ENCODE measurements around the gene WDR7. TPM values are rescaled to one million over a fixed set of nuclear protein-coding genes. Genes with fewer than 3 reads are reported as not detected.

Gene WDR7
- polyA plus RNA-seq (ENCODE audit: insufficient read length): 14.9 TPM
- long read RNA-seq, donor 1, full-length matches to known transcripts: 1 of 49 reads
- long read RNA-seq, donor 1, partial matches to known transcripts: 48 of 49 reads
- long read RNA-seq, donor 1, other reads (novel, unspliced or antisense): 0 of 49 reads
- long read RNA-seq, donor 2: 0 reads
- long read RNA-seq, donor 3: 0 reads
- long read RNA-seq, donor 4: 0 reads
- long read RNA-seq, donor 5, full-length matches to known transcripts: 1 of 1 reads
- long read RNA-seq, donor 5, partial matches to known transcripts: 0 of 1 reads
- long read RNA-seq, donor 5, other reads (novel, unspliced or antisense): 0 of 1 reads
- long read RNA-seq, donor 6, partial matches to known transcripts: 8 of 8 reads
- long read RNA-seq, donor 6, other reads (novel, unspliced or antisense): 0 of 8 reads
- long read RNA-seq, donor 7, full-length matches to known transcripts: 1 of 1 reads
- long read RNA-seq, donor 7, partial matches to known transcripts: 0 of 1 reads
- long read RNA-seq, donor 7, other reads (novel, unspliced or antisense): 0 of 1 reads
- long read RNA-seq, donor 8: 0 reads

DNA sequence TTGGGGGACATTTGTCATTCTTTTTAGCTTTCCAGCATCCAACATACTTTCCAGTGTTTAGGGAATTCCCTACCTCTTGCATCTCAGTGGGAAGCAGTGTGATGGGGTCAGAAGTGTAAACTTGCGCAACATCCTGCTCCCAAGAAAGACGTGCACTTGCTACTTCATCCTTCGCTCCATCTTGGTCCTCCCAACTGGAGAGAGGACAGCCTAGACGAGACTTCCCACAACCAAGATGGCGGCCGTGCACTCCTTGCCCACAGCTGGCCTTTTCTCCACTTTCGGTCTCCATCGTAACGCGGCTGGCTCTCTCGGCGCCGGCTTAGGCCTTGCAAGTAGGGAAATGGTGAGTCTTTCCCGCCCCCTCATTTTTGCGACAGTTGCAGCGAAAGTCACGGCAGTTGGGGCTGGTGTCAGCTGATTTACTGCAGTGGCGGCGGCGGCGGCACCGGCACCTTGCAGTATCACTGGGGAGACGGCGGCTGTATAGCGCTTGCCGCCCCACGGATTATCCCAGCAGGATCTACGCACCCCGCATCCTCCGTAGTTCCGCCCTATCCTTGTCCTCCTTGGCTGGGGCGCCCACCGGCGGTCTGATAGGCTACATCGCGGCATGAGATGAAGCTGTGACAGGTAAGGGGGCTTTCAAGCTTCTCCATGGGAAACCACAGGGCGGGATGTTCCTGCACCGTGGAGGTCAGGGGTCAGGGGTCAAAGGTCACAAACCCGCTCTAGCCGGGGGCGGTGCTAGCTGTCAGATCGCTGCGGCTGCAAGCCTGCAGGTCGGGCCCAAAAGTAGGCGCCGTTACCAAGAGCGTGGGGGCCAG is at the start of gene WDR7:
WDR7 (plus strand) TSS at position 416 of the 827 bp plus-strand sequence. CDS start 21,157 bp downstream, outside the sequence.
- DNase-seq: peak; percentile 97

DNA sequence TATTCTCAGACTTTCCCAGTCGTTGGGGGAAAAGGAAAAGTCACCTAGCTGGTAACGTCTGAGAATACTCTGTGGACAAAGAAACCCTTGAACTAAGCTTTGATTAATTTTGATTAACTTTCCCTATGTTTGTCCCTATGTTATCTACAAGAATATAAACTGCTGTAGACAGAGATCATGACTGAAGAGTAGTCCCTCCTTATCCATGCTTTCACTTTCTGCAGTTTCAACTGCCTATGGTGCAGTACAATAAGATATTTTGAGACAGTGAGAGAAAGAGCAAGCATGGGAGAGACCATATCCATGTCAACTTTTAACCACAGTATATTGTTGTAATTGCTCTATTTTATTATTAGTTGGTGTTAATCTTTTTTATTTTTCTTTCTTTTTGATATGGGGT is 44.5 kb upstream of the WDR7 start:
- DNase-seq: no peak

DNA sequence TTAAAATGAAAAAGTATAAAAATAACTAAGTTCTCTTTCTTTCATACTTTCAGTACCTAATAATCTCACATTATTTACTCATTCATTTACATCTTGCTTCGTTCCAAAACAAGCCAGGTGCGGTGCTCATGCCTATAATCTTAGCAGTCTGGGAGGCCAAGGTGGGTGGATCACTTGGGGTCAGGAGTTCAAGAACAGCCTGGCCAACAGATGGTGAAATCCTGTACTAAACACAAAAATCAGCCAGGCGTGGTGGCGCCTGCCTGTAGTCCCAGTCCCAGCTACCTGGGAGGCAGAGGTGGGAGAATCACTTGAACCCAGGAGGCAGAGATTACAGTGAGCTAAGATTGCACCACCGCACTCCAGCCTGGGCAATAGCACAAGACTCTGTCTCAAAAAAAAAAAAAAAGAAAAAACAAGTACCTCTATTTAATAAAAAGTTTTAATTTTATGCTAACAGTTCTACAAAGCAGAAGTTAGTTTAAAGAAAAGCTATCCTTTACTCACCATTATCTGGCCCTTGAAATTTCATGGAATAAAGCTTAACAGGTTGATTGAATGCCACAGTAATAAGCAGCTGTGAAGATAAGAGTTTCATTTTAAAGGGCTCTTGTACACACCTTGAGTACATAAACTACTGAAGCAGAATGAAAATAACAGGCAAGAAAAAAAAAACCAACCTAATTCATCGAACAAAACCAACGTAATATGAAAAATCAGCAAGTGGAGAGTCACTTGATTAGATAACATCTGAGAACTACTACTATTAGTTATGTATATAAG is 35.2 kb upstream of the WDR7 start:
- no peak for DNase-seq

DNA sequence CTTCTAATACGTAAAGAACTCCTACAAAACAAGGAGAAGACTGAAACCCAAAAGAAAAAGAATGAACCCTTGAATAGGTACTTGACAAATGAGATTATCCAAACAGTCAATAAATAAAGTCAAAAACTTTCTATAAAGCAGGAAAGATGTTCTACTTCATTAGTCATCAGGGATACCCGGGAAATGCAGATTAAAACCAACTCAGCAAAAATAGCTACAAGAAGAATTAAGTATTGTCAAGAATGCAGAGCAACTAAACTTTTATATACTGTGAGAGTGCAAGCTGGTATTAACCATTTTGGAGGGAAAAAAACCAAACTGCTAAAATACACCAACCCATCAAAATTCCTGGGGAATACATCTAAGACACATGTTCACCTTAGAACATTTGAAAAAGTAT is 23.2 kb upstream of the WDR7 start:
- DNase-seq: no peak

DNA sequence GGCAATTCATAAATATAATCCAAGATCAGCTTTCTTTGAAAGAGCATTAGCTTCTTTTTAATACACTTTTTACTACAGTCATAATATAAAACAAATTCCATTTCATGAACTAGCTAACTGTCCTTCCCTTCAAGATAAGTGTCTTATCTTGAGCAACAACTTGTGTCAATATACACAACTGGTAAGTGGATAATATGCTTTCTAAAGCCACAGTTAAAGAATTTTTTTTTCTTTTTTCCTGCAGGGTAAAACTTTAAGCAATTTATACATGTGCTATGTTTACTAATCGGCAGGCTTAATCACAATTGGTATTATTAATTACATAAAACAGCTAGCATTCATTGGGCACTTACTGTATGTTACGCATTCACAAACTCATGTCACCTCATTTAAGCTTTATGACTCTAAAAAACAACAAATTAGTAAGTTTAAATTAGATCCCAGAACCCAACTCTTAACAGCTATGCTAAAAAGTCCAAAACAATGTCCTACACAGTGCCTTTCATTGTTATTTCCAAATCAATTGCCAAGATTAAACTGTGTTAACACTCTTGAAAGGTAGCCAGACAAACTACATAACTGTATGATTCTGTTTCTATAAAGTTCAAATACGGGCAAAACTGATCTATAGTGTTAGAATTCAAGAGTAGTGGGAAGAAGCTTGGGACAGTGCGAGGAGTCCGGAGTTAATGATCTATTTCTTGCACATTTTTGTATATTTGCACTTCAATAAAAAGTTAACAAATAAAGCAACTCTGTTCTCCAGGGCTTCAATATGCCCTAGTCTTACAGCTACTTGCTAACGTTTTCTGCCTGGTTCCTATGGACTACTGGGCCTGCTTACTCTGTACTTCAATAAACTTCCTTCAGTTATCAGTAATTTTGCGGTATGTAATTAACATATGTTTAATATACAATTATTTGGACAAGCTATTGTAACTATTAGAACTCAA is 18.8 kb upstream of the WDR7 start:
- no peak for DNase-seq

DNA sequence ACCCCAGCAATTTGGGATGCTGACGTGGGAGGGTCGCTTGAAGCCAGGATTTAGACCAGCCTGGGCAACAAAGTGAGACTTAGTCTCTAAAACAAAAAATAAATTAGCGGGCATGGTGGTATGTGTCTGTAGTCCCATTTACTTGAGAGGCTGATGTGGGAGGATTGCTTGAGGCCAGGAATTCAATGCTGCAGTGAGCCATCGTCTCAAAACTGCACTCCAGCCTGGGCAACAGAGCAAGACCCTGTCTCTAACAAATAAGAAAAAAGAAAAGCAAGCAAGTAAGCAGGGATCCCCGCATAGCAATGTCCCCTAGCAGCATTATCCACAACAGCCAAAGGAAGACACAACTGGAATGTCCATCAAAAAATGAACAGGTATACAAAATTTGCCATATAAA is 16.2 kb upstream of the WDR7 start:
- DNase-seq: no peak

DNA sequence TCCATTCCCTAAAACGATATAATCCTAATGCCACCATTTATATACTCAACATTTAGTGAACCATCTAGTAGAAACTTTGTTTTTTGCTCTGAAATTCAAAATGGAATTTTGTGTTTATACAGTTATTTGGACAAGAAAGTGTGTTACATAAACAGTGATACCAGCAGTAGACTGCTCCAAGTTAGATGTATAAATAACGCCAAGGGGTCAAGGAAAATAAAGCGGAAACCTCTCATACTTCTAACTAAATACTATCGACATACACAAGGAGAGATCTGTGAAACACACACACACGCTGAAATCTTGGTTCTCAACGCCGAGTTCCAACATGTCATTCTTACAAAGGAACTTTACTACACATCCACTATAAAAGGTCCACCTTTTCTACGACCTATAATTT is 14.0 kb upstream of the WDR7 start:
- no peak for DNase-seq

DNA sequence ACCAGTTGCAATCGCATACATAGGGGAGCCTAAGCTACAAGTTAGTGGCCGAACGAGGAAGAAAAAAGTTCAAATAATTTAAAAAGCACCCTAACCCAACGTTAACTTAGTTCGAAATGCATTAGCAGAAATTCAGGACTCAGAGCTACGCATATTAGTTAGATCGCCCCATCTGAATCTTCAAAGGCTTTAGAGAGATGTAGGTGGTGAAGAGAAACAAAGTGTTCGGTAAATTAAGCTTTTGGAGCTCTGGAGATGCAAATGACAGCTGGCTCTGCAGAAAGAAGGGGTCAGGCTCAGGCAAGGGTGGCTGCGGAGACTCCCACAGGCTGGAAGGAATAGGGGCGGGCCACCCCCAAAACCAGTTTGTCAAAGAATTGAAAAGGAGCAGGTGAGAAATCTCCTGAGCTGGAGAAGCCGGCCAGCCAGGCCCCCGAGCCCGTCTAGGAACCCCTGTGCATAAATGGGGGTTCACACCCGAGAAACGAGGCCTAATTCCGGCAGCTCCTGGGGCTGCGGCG is 13.4 kb upstream of the WDR7 start:
- peak; percentile 15 for DNase-seq

DNA sequence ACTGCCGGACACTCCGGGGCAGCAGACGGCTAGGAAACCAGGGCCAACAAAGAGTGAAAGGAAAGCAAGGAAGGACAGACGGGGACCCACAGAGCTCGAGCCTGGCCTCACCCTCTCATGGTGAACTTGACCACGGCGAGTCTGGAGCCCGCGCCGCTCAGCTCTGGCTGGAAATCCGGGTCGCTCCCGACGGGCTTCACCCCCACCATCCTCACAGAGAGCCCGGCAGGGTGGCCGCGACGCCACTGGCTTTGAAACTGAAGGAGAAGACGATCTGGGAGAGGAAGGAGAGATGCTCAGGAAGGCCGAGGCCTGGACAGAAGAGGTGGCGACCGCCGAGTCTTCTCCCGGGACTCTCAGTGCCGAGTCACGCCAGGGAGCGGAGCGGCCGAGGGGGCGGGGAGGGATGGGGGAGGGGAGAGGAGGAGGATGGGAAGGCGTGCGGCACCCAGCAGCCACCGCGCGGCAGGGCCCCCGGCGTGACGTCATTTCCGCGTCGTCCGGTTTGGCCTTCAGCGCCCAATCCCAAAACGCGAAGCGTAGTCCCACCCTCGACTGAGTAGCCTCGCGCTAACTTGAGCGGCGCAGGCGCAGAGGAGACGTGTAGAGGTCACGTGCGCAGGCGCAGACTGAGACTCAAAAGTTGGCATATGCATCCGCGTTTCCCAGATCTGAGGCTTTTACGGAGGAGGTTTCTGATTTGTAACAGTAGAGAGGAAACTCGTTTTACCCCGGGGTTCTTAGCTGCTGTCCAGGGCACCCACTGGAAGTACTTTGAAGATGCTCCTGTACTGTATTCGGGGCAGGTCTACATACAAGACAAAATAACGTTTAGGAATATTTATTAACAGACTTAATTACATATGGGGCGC is 12.7 kb upstream of the WDR7 start, which contains the start of gene TXNL1:
TXNL1 (minus strand) TSS at position 361 of the 872 bp plus-strand sequence; CDS start at position 209, 152 bp downstream.
- peak; percentile 99 for DNase-seq

DNA sequence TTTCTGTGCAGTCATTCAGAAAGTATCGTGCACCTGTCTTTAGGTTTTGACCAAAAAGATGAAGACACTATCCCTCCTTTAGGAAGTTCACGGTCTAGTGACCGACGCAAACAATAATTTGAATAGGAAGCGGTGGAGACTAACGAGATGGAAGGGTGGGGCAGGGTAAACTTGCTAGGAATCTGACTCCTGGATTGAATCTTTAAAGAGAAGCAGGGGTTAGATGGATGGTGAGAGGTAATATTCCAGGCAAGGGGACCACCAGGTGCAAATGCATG is 12.1 kb upstream of the WDR7 start:
- no peak for DNase-seq

DNA sequence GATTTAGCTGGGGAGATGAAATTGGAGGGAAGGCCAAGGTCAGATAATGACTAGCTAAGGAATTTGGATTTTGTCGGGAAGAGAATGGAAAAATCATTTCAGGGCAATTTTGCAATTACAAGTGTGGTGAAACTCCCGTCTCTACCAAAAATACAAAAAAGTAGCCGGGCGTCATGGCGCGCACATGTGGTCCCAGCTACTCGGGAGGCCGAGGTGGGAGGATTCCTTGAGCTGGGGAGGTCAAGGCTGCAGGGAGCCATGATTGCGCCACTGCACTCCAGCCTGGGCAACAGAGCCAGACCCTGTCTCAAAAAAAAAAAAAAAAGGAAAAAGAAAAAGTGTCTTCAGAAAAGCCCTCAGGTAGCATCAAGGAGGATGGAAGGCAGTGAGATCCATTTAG is 11.6 kb upstream of the WDR7 start:
- no peak for DNase-seq

DNA sequence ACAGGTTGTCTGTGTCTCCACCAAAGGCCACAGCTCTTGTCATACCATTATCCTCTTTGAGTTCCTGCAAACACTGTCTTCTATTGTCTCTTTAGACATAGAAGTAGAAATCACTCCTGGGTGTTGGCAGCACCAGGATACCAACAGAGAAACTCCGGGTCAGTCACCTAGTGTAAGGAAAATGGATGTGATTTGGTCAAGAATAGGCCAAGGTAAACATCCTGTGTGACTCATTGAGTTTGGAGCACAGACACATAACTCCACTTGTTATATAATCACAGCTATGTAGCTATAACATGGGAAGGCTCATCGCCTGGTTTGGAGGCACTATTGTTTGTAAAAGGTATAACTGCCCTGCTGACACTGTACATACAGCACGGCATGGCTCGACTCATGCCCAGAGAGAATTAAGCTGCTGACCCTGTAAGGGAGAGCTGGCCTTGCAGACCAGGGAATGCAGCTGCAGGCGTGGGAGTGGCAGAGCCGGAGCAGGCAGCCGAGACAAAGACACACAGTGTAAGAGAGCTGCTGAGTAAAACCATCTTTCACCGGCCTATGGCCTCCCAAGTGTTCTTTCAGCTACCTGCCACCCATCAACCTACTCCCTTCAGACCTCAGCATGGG is 9.3 kb upstream of the WDR7 start:
- DNase-seq: no peak

DNA sequence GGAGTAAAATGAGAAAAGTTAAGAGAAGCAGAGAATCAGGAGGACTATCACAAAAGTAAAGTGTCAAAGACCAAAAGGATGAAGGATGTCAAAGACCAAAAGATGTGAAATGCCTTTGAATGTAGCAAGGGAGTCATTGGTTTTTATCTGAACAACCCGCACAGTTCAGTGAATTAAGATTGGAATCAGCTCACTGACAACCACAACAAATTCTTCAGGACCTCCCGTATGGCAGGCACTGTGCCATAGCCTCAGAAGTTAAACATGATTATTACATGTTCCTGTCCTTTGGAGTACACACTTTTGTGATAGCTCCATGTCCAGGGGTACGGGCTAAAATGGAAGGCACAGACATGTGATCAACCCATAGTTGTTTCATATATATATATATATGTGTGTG is 7.8 kb upstream of the WDR7 start:
- DNase-seq: no peak

DNA sequence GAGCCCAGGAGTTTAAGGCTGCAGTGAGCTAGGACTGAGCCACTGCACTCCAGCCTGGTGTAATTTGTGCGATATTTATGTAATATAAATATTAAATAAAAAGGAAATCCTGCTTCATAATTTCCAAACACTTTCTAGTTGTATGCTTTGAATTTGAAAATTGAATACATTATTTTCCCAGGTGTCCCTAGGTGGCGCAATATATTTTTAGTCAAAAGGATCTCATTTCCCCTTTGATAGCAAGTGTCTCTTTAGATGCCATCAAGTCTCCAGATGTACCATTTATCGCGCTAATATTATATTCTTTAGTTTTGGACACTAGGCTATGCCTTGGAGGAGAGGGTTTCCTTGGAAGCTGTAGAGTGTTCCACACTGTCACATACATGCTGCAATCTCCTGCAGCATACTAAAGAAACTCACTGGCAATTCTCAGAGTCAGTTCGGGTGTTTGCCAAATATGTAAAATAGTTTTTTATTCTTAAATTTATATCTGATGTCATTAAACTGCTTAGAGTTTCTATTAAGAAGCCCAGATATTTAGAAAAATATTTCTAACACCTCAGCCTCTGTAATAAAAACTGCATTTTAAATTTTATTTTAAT is 5.6 kb upstream of the WDR7 start:
- DNase-seq: no peak

DNA sequence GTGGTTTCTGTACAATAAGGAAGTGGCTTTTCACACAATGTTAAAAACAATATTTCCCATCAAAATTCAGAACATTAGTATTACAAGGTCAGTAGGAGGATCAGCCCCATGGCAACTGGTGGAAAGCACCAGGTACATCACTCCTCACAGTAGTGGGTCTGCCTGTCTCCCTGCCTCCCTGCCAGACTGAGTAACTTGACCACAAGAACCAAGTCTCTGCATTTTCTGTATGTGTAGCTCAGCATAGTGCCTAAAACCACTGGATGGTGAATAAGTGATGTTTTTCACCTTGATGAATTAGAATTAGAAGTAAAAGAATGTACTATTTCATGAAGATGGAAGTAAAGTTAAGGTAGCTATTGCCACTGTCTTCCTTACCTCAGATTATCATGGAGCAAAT is 4.1 kb upstream of the WDR7 start:
- DNase-seq: no peak

DNA sequence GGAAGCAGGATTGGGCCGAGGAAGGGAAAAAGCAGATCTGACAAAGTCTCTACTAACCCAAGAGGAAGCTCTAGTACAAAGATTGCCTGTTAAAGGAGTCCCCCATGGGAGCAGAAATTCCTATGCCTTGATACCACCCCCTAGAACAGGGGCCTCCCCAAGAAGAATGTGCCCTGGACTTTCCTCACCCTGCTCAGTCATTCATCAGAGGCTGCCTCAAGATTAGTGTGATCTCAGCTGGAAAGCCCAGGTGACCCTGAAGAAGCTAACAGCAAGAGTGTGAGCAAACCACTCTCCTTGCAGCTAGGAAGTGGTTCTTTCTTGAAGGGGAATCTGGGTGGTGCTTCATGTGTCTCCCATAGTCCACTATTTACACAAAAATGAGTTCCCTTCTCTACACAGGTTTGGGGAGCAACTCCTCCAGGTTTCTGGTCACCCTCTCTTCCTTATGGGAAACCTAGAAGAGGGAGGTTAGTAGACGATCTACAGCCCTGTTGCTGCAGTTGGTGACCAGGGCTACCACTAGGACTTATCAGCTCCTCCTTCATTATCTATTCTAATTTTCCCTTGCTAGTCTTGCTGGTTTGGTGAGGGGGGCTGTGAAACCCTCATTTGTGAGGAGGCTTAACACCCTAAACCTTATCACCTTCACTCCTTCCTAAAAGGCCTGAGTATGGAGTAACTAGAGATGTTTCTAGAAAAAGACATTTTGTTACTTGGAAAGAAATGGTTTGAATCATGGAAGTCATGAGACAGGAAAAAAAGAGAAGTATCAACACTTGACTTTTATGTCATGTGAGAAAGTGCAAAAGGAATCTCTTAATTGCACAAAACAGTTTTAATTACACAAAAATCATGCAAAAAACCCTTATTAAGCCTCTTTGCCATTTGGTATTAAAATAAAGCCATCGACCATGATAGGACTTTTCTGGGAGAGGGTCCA is 2.9 kb upstream of the WDR7 start:
- DNase-seq: no peak

DNA sequence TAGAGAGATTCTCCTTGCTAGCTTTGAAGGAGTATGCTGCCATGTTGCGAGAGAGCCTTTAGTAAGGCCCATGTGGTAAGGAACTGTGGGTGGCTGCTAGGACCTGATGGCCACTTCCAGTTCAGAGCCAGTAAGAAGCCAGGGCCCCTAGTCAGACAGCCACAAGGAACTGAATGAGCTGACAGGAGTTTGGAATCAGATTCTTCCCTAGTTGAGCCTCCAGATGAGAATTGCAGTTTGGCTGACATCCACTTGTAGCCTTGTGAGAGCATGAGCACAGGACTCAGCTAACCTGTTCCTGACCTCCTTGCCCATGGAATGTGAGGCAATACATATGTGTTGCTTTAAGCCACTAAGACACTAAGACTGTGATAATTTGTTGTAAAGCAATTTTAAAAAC is 1.2 kb upstream of the WDR7 start:
- DNase-seq: no peak

DNA sequence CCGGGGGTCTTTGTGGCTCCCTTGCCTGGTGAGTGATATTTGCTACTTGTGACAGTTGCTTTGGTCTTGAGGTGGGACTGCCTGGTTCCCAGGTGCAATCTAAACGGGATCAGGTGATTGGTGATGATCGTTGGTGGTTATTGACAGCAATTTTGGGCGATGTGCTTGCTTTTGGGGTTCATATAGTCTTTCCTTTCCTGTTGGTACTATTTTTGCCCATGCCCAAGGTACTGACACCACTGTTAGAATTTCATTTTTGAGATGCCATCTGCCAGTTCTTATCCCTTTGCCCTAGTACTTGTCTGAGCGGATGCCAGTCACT is 573 bp downstream of the WDR7 start:
- DNase-seq: no peak

Data from left kidney (tissue), 8 donors.